T47D (cell line): ENCODE measurements around the gene TNFSF13.

Source experiments
- DNase-seq, 2 experiments: peaks; one replicate each; pipeline versions ENCODE4 v3.0.0 to v3.0.0-alpha.2; 2011 to 2012; ENCODE audit warnings: low read depth in 1 of 2, low spot score in 1 of 2
- JUND ChIP-seq: IDR thresholded peaks from 2 replicates; pipeline ENCODE4 v1.6.1; 2012; ENCODE audit warnings: low read depth
- in situ Hi-C: cut with HindIII; loops from 2 replicates; pipeline ENCODE4 v1.10.0; 2016; ENCODE audit warnings: low sequenced_read_pairs, low pct_unique_long_range_greater_than_20kb

The TNFSF13 gene

GRCh38 chr17:7538891-7539545, 19.5 kb upstream of the TNFSF13 start:
- in situ Hi-C loops, result no loop called here
- no peak for TF ChIP-seq JUND
- no peak for DNase-seq

GRCh38 chr17:7541074-7541621, 17.4 kb upstream of the TNFSF13 start:
- no peak for TF ChIP-seq JUND
- DNase-seq, result no peak
- in situ Hi-C loops, result no loop called here

GRCh38 chr17:7544911-7545310, 13.6 kb upstream of the TNFSF13 start:
- TF ChIP-seq JUND, result no peak
- no peak for DNase-seq
- in situ Hi-C loops, result no loop called here

- TF ChIP-seq JUND, result no peak
- in situ Hi-C loops, result no loop called here
- DNase-seq, result no peak
Measured at GRCh38 chr17:7548585-7549400, 9.8 kb upstream of the TNFSF13 start, which contains the start of gene TNFSF12. TNFSF12 (plus strand) TSS chr17:7549058; CDS start chr17:7549154, 96 bp downstream.

- no peak for TF ChIP-seq JUND
- DNase-seq, result no peak
- in situ Hi-C loops, result no loop called here
Measured at GRCh38 chr17:7549401-7550055, 9.0 kb upstream of the TNFSF13 start.

- DNase-seq, result no peak
- in situ Hi-C loops, result no loop called here
- no peak for TF ChIP-seq JUND
Measured at GRCh38 chr17:7550344-7550743, 8.2 kb upstream of the TNFSF13 start.

GRCh38 chr17:7551396-7551795, 7.2 kb upstream of the TNFSF13 start:
- in situ Hi-C loops, result no loop called here
- TF ChIP-seq JUND, result no peak
- DNase-seq, result no peak

- DNase-seq, result no peak
- TF ChIP-seq JUND, result no peak
Measured at GRCh38 chr17:7552621-7553051, 5.9 kb upstream of the TNFSF13 start.

GRCh38 chr17:7553356-7553755, 5.2 kb upstream of the TNFSF13 start:
- in situ Hi-C loops, result no loop called here
- DNase-seq, result no peak

More at GRCh38 chr17:7552621-7553051, 5.9 kb upstream of the TNFSF13 start:
- in situ Hi-C loops, result no loop called here

GRCh38 chr17:7555320-7555948, 3.1 kb upstream of the TNFSF13 start:
- no peak for TF ChIP-seq JUND
- in situ Hi-C loops, result no loop called here
- DNase-seq, result no peak

More at GRCh38 chr17:7553356-7553755, 5.2 kb upstream of the TNFSF13 start:
- TF ChIP-seq JUND, result no peak

- in situ Hi-C loops, result no loop called here
- TF ChIP-seq JUND, result no peak
- no peak for DNase-seq
Measured at GRCh38 chr17:7556627-7557026, 1.9 kb upstream of the TNFSF13 start.

- in situ Hi-C loops, result no loop called here
- no peak for TF ChIP-seq JUND
- DNase-seq, result no peak
Measured at GRCh38 chr17:7557147-7557764, 1.3 kb upstream of the TNFSF13 start.
